Spleen (tissue), 7 donors: Measurements from ENCODE around the gene CBS.
"Not testable (repeated sequence)": the region's sequence is repeated elsewhere in the genome, so short reads cannot be mapped to it uniquely, and the experiment has no call there.

ENCODE experiments used
- POLR2AphosphoS5 ChIP-seq, 3 donors: sonication (generic); formaldehyde crosslinking; IDR thresholded peaks; one replicate each; pipeline ENCODE4 v1.5.1; 2017; ENCODE audit warnings: antibody characterized with exemption in 3 of 3
- TF ChIP-seq, protein P1 (sequence below), 11 experiments: fragments of 200-600 bp in 7 of 11; fragments of 450-650 bp in 4 of 11; sonication (generic) in 4 of 11; IDR thresholded peaks in 8 of 11; conservative IDR thresholded peaks in 3 of 11; 1 replicate in 7 of 11; 2 replicates in 4 of 11; pipeline versions ENCODE4 v1.4.0 to v1.8.0; 2016 to 2021; ENCODE audit warnings: antibody characterized with exemption in 11 of 11, inconsistent platforms in 4 of 11, mild to moderate bottlenecking in 1 of 11
- donor health status: DM: no; HTN: no; CAD: no; lungs with moderate emphysema.
- donor health status: DM: no; HTN: no; CAD: no.
- donor health status: DM: no; HTN: no; CAD: no.

- TF ChIP-seq POLR2AphosphoS5 (IDR thresholded peaks at IDR 0.05), result not testable (repeated sequence)
- TF ChIP-seq, protein P1, sequence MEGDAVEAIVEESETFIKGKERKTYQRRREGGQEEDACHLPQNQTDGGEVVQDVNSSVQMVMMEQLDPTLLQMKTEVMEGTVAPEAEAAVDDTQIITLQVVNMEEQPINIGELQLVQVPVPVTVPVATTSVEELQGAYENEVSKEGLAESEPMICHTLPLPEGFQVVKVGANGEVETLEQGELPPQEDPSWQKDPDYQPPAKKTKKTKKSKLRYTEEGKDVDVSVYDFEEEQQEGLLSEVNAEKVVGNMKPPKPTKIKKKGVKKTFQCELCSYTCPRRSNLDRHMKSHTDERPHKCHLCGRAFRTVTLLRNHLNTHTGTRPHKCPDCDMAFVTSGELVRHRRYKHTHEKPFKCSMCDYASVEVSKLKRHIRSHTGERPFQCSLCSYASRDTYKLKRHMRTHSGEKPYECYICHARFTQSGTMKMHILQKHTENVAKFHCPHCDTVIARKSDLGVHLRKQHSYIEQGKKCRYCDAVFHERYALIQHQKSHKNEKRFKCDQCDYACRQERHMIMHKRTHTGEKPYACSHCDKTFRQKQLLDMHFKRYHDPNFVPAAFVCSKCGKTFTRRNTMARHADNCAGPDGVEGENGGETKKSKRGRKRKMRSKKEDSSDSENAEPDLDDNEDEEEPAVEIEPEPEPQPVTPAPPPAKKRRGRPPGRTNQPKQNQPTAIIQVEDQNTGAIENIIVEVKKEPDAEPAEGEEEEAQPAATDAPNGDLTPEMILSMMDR (IDR thresholded peaks at IDR 0.05 in 8 of 11, conservative IDR thresholded peaks at IDR 0.05 in 3 of 11), result not testable (repeated sequence)
Measured at GRCh38 chr21:43043291-43043690, 32.3 kb downstream of the CBS start.
